GM13977 (cell line): ENCODE results near the gene THSD7A.

Source experiments
- DNase-seq: peaks from one replicate; pipeline ENCODE4 v3.0.0; 2012; ENCODE audit warnings: low spot score
- CTCF ChIP-seq: IDR thresholded peaks from 2 replicates; pipeline ENCODE4 v1.5.1; 2012; ENCODE audit warnings: mild to moderate bottlenecking, control low read depth; ENCODE audit not compliant: insufficient read depth; ENCODE audit errors: extremely low read depth, missing control alignments
- in situ Hi-C: fragments of 300-500 bp; cut with MboI; formaldehyde crosslinking; loops from one replicate; pipeline ENCODE4 v1.12.0; 2022; ENCODE audit warnings: low sequenced_read_pairs, low pct_unique_long_range_greater_than_20kb, mixed read lengths, inconsistent platforms; ENCODE audit not compliant: unreplicated experiment

Gene THSD7A

GRCh38 chr7:11616466-11616865, 215.5 kb downstream of the THSD7A start:
- no peak for TF ChIP-seq CTCF
- no peak for DNase-seq
- in situ Hi-C loops: no loop called here

GRCh38 chr7:11615174-11615573, 216.8 kb downstream of the THSD7A start:
- TF ChIP-seq CTCF: no peak
- no peak for DNase-seq
- in situ Hi-C loops: no loop called here

GRCh38 chr7:11613292-11613930, 218.6 kb downstream of the THSD7A start:
- TF ChIP-seq CTCF: no peak
- peak; percentile 31 for DNase-seq
- in situ Hi-C loops: no loop called here

- no peak for TF ChIP-seq CTCF
- in situ Hi-C loops: no loop called here
Measured at GRCh38 chr7:11612737-11613136, 219.3 kb downstream of the THSD7A start.

GRCh38 chr7:11609096-11609670, 222.8 kb downstream of the THSD7A start:
- DNase-seq: no peak
- no peak for TF ChIP-seq CTCF
- in situ Hi-C loops: no loop called here

More at GRCh38 chr7:11612737-11613136, 219.3 kb downstream of the THSD7A start:
- DNase-seq: no peak

- TF ChIP-seq CTCF: no peak
- in situ Hi-C loops: no loop called here
- no peak for DNase-seq
Measured at GRCh38 chr7:11607686-11608085, 224.3 kb downstream of the THSD7A start.
